HepG2 (cell line): ENCODE results near the gene TMEM247. TPM values are rescaled to one million over a fixed set of nuclear protein-coding genes. Genes with fewer than 3 reads are reported as not detected.
A peak's percentile ranks its signal among the peaks of the same experiment; 100 is the strongest.

Experiments
- ARID5B ChIP-seq: IDR thresholded peaks from 2 replicates; pipeline ENCODE4 v1.4.0; 2020; ENCODE audit warnings: mild to moderate bottlenecking, missing genetic modification reagents
- ARNTL ChIP-seq: sonication (generic); formaldehyde crosslinking; IDR thresholded peaks from 2 replicates; pipeline ENCODE4 v1.4.0; 2020; ENCODE audit warnings: mild to moderate bottlenecking, missing genetic modification reagents
- BORCS8-MEF2B ChIP-seq: sonication (generic); formaldehyde crosslinking; IDR thresholded peaks from 2 replicates; pipeline ENCODE4 v1.8.0; 2022; ENCODE audit warnings: mild to moderate bottlenecking, missing genetic modification reagents
- GFI1 ChIP-seq: sonication (generic); formaldehyde crosslinking; IDR thresholded peaks from 2 replicates; pipeline ENCODE4 v1.5.0; 2020; ENCODE audit warnings: missing genetic modification reagents, mild to moderate bottlenecking, borderline replicate concordance
- GZF1 ChIP-seq: sonication (generic); formaldehyde crosslinking; IDR thresholded peaks from 2 replicates; pipeline ENCODE4 v1.5.1; 2020; ENCODE audit warnings: mild to moderate bottlenecking, missing genetic modification reagents
- HDAC1 ChIP-seq: sonication (generic); formaldehyde crosslinking; IDR thresholded peaks from 2 replicates; pipeline ENCODE4 v1.5.1; 2020; ENCODE audit warnings: mild to moderate bottlenecking, missing genetic modification reagents
- KDM3A ChIP-seq: IDR thresholded peaks from 2 replicates; pipeline ENCODE4 v1.6.1; 2018; ENCODE audit warnings: low read depth, missing compliant biosample characterization
- PLSCR1 ChIP-seq: sonication (generic); formaldehyde crosslinking; IDR thresholded peaks from 2 replicates; pipeline ENCODE4 v1.5.0; 2020; ENCODE audit warnings: missing genetic modification reagents, mild to moderate bottlenecking, borderline replicate concordance
- REL ChIP-seq: sonication (generic); formaldehyde crosslinking; conservative IDR thresholded peaks from 2 replicates; pipeline ENCODE4 v1.8.0; 2022; ENCODE audit warnings: mild to moderate bottlenecking, missing genetic modification reagents, moderate library complexity
- SETDB1 ChIP-seq: sonication (generic); formaldehyde crosslinking; IDR thresholded peaks from 2 replicates; pipeline ENCODE4 v1.5.1; 2020; ENCODE audit warnings: missing genetic modification reagents, mild to moderate bottlenecking, borderline replicate concordance
- SP1 ChIP-seq, 2 experiments: fragments of 450-650 bp in 1 of 2; sonication (generic) in 1 of 2; formaldehyde crosslinking in 1 of 2; IDR thresholded peaks; 2 replicates each; pipeline versions ENCODE4 v1.4.0 to v1.6.1; 2016 to 2020; ENCODE audit warnings: missing genetic modification reagents in 1 of 2
- TFAP4 ChIP-seq: sonication (generic); IDR thresholded peaks from 2 replicates; pipeline ENCODE4 v1.6.1; 2016; ENCODE audit warnings: low read depth, borderline replicate concordance
- XRCC5 ChIP-seq: fragments of 200-400 bp; formaldehyde crosslinking; optimal IDR thresholded peaks from 2 replicates; pipeline ENCODE3; 2017; ENCODE audit warnings: mild to moderate bottlenecking, low read length
- ZNF232 ChIP-seq: sonication (generic); formaldehyde crosslinking; IDR thresholded peaks from 2 replicates; pipeline ENCODE4 v1.4.0; 2020; ENCODE audit warnings: missing genetic modification reagents, borderline replicate concordance
- ZNF382 ChIP-seq: sonication (generic); formaldehyde crosslinking; IDR thresholded peaks from 2 replicates; pipeline ENCODE4 v1.5.0; 2020; ENCODE audit warnings: missing genetic modification reagents, mild to moderate bottlenecking, borderline replicate concordance
- ZNF562 ChIP-seq: sonication (generic); formaldehyde crosslinking; IDR thresholded peaks from 2 replicates; pipeline ENCODE4 v1.8.0; 2022; ENCODE audit warnings: missing genetic modification reagents, borderline replicate concordance
- ZNF589 ChIP-seq: sonication (generic); formaldehyde crosslinking; conservative IDR thresholded peaks from 2 replicates; pipeline ENCODE4 v1.8.0; 2022; ENCODE audit warnings: mild to moderate bottlenecking, moderate library complexity, missing genetic modification reagents
- ZNF639 ChIP-seq: conservative IDR thresholded peaks from 2 replicates; pipeline ENCODE4 v1.6.1; 2018; ENCODE audit warnings: missing genetic modification reagents
- ZNF841 ChIP-seq: sonication (generic); formaldehyde crosslinking; IDR thresholded peaks from 2 replicates; pipeline ENCODE4 v1.8.1; 2023; ENCODE audit warnings: missing genetic modification reagents, borderline replicate concordance
- polyA plus RNA-seq, 8 experiments: library from polyadenylated mRNA; depleted of rRNA in 3 of 8; stranded (reverse) in 7 of 8; unstranded in 1 of 8; fragments of >200 nt; fragmentation: Illumina TruSeq in 4 of 8; extraction: Trizol in 4 of 8; gene quantifications; 2 replicates each; pipeline versions ENCODE4 v1.2.1 to v1.2.3, GENCODE V29; 2011 to 2016; ENCODE audit warnings: low read depth in 4 of 8, missing spikeins in 1 of 8, mixed read lengths in 1 of 8; ENCODE audit not compliant: insufficient read depth in 1 of 8
- total RNA-seq, 5 experiments: library from RNA; depleted of rRNA; stranded (reverse); fragments of >200 nt; fragmentation: Illumina TruSeq; extraction: Trizol; gene quantifications; 2 replicates each; pipeline ENCODE4 v1.2.3, GENCODE V29; 2016; ENCODE audit warnings: low read depth in 1 of 5
- TF ChIP-seq, protein P1 (sequence below): sonication (generic); formaldehyde crosslinking; IDR thresholded peaks from 2 replicates; pipeline ENCODE4 v1.5.1; 2020; ENCODE audit warnings: missing genetic modification reagents, mild to moderate bottlenecking, borderline replicate concordance

The TMEM247 gene
- total and polyA plus RNA-seq, 2 of the 13 experiments (the other 11 are each of a cell fraction or from before 2014, with no cell fraction given) = not detected

DNA sequence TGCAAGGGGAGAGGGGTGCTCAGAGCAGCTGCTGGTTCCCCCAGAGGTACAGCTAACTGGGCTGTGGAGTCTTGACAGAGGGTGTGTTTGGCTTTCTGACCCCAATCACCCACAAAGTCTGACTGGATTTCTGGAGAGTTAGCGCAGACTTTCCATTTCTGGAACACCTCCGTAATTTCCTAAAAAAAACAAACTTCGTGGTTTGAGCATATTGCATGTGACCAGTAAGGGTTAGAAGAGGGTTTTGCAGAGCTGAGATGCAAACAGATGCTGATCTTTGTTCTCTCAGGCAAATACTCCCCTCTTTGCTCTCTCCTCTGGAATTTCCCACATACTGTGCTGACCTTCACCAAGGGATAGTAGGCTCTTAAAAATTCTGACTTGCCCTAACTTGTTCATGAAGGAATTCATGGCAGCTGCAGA, 44.5 kb upstream of the TMEM247 start (continued):
- TF ChIP-seq SP1 (IDR thresholded peaks at IDR 0.05) (no peak), SP1 (CRISPR knock-in tag; IDR thresholded peaks at IDR 0.05) (0 out of 2 replicates have a peak, but pooled peaks have one; percentile 7), ZNF639 (CRISPR knock-in tag) (no peak), TFAP4 (peak; percentile 59; the same call in 1 of the 2 replicates), XRCC5 (no peak), KDM3A (peak; percentile 47; the same call in 1 of the 2 replicates), SETDB1 (no peak), ZNF841 (CRISPR knock-in tag) (no peak), REL (no peak), PLSCR1 (no peak), ZNF562 (CRISPR knock-in tag) (no peak), ARID5B (peak; percentile 85), ZNF382 (no peak), HDAC1 (CRISPR knock-in tag) (no peak; the same call in 1 of the 2 replicates), ARNTL (CRISPR knock-in tag) (no peak; the same call in 1 of the 2 replicates), GFI1 (0 out of 2 replicates have a peak, but pooled peaks have one; percentile 40), ZNF589 (CRISPR knock-in tag) (no peak), ZNF232 (CRISPR knock-in tag) (no peak), GZF1 (no peak), BORCS8-MEF2B (CRISPR knock-in tag) (no peak)
- TF ChIP-seq, protein P1, sequence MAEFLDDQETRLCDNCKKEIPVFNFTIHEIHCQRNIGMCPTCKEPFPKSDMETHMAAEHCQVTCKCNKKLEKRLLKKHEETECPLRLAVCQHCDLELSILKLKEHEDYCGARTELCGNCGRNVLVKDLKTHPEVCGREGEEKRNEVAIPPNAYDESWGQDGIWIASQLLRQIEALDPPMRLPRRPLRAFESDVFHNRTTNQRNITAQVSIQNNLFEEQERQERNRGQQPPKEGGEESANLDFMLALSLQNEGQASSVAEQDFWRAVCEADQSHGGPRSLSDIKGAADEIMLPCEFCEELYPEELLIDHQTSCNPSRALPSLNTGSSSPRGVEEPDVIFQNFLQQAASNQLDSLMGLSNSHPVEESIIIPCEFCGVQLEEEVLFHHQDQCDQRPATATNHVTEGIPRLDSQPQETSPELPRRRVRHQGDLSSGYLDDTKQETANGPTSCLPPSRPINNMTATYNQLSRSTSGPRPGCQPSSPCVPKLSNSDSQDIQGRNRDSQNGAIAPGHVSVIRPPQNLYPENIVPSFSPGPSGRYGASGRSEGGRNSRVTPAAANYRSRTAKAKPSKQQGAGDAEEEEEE (CRISPR knock-in tag) = no peak
